HG03280 (cell line): ENCODE measurements around the gene LITAF.
A peak's percentile ranks its signal among the peaks of the same experiment; 100 is the strongest.
"Not testable (repeated sequence)": the region's sequence is repeated elsewhere in the genome, so short reads cannot be mapped to it uniquely, and the experiment has no call there.

Experiments
- ATAC-seq: cut with Tn5 transposase; IDR thresholded peaks from one replicate; pipeline ENCODE4 v1.9.1; 2021; ENCODE audit warnings: mild to moderate bottlenecking, moderate library complexity; ENCODE audit not compliant: unreplicated experiment

The LITAF gene

DNA sequence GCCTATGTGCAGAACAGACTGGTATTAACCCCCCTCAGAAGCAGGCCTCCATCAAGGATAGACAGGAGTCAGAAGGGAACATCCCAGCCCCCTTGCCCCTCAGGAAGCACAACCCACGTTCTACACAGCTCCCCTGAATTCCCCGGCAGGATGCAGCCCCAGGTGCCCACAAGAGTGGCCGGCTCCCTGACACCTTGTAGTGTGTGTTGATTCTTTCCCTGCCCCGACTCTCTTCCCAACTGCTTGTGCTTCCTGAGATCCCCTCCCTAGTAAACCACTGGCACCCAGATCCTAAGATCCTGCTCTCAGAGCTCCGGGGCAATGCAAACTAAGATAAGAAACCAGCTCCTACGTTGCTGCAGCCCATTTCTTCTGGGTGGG lies 34.8 kb upstream of the LITAF start:
- ATAC-seq, result no peak

DNA sequence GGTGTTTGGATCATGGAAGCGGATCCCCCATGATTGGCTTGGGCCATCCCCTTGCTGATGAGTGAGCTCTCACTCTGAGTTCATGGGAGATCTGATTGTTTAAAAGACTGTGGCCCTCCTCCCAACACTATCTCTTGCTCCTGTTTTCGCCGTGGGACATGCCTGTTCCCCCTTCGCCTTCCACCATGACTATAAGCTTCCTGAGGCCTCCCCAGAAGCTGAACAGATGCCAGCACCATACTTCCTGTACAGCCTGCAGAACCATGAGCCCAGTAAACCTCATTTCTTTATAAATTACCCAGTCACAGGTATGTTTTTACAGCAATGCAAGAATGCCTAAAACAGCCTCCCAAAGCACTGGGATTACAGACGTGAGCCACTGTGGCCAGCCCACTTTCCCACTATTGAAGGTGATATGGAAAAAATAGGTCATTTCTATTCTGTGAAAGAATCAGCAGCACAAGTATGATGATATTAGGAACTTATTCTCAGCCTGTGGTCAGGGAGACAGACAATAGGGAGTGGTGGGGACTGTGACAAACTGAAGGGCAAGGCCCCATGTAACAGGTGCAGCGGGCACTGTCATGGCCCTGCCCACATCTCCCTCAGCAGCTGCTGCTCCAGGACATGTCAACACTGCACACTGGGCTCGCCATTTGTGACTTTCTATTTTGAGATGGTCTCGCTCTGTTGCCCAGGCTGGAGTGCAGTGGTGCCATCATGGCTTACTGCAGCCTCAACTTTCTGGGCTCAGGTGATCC lies 33.7 kb upstream of the LITAF start:
- no peak for ATAC-seq

DNA sequence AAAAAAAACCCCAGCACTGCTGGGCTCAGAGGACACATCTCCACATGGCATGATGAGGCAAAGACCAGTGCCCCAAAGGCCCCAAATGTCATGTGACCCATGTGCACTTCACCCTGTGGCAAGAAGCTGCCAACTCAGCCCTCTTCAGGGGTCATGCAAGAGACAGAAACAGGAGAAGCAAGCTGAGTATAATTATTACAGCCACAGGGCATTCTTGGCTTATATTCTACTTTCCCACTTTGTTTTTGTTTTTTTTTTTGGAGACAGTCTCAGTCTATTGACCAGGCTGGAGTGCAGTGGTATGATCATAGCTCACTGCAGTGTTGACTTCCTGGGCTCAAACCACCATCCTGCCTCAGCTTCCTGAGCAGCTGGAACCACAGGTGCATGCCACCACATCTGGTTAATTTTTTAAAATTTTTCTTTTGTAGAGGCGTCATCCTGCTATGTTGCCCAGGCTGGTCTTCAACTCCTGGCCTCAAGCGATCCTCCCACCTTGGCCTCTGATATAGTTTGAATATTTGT lies 32.7 kb upstream of the LITAF start:
- ATAC-seq, result no peak

DNA sequence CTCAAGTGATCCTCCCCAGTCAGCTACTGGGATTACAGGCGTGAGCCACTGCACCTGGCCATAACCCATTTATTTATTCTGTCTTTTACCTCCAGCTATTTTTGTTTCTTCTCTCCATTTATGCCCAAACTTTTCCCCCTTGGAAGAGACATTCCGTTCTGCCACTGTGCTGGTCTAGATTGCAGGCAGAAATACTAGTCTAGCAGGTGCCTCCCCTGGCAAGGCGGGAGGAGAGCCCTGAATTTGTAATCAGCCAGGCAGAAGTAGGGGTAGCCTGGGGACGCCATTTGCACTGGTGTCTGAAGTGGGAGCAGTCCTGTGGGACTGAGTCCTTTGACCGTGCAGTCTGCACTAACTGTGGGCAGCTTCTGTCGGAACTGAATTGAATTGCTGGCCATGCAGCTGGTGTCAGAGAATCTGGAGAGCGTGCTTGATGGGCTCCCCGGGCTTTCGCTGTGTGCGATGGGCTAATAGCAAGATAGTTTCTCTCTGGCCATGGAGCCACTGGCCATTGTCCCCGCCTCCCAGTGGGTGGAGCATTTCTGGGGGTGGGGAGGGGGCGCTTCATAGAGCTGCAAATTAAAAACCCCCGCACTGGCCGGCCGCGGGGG lies 31.5 kb upstream of the LITAF start:
- ATAC-seq, result no peak

DNA sequence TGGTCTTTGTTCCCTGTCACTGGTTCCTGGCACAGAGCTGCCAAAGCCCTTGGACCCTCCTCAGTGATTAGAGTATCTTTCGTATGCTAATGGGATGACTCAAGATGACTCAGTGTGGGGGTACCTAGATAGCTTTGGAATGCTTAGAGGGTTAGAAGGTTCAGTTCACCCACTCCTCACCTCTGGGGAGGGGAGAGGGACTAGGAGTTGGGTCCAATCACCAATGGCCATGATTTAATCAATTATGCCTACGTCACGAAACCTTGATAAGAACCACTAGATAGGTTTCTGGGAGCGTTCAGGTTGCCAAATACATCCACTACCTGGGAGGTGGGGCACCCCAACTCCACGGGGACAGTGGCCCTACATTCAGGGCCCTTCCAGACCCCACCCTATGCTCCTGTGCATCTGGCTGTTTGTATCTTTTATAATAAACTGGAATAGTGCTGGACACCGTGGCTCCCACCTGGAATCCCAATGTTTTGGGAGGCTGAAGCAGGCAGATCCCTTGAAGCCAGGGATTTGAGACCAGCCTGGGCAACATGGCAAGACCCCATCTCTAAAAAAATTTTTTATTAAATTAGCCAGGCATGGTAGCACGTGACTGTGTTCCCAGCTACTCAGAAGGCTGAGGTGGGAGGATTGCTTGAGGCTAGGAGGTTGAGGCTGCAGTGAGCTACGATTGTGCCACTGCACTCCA lies 29.2 kb upstream of the LITAF start:
- ATAC-seq, result no peak

DNA sequence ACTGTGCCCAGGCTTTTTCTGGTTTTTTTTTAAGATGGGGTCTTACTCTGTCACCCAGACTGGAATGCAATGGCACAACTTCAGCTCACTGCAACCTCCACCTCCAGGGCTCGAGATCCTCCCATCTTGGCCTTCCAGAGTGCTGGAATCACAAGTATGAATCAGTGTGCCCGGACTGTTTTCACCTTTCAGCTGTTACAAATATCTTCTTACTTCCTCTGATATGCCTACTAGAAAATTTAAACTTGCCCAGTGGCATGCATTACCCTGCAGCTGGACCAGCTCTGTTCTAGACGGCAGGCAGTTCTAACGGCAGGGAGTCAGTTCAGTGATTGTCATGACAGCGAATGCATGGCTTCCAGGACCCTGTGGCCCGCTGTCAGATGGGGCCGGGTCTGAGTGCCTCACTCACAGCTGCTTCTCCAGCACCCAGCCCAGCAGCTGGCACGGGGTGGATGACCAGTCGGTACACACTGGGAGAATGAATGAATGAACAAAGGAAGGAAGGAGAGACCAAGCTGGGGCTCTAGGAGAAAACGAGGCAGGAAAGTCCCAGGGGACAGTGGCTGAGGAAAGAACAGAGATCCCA lies 28.0 kb upstream of the LITAF start:
- ATAC-seq, result no peak

DNA sequence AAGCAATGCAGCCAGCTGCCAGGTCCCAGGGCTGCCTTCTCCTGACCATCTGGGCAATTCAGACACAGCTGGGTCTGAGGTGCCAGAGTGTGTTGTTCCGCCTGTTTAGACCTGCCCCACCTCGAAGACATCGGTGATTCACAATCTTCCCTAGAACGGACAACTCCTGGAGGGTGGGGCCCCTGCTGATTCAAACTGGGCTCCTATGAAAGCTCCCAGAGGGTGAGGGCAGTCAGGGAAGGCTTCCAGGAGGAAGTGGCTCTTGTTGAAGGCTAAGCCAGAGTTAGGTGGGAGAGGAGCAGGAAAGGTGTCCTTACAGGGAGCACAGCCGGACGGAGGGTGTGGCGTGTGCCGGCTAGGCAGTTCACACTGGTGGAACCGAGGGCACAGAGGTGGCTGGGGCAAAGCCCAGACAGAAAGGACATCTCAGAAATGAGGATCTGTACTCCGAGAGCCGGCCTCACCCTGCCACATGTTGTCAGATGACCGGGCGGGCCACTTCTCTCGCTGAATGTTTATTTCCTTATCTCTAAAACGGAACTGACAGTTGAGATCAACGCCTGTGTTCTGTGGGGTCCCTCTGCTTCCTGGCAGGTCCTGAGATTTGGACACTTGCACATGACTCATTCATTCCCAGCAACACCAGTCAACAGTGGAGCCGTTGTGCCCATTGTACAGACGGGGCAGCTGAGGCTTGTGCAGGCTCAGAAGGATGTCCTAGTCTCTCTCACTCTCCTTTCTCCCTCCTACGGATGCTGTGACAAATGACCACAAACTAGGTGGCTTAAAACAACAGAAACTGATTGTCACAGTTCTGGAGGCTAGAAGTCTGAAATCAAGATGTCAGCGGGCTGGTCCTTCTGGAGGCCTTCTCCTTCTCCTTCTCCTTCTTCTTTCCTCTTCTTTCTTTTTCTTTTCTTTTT lies 26.9 kb upstream of the LITAF start:
- peak; percentile 55 for ATAC-seq

DNA sequence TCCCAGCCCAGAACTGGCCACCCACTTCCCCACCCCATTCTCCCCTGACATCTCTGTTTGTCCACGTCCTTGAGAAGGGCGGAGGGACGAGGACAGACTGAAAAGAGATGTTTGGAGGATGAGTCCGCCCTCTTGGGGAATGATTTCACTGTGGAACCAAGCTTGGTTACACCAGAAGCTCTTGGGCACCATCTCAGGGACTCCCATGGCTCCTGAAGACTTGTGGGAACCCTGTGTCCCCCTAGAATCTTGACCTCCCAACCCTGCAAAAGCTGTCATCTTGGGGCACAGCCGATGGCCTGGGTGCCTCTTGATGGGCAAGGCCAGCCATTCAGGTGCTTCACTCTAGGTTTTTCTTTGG lies 25.9 kb upstream of the LITAF start:
- ATAC-seq, result no peak

DNA sequence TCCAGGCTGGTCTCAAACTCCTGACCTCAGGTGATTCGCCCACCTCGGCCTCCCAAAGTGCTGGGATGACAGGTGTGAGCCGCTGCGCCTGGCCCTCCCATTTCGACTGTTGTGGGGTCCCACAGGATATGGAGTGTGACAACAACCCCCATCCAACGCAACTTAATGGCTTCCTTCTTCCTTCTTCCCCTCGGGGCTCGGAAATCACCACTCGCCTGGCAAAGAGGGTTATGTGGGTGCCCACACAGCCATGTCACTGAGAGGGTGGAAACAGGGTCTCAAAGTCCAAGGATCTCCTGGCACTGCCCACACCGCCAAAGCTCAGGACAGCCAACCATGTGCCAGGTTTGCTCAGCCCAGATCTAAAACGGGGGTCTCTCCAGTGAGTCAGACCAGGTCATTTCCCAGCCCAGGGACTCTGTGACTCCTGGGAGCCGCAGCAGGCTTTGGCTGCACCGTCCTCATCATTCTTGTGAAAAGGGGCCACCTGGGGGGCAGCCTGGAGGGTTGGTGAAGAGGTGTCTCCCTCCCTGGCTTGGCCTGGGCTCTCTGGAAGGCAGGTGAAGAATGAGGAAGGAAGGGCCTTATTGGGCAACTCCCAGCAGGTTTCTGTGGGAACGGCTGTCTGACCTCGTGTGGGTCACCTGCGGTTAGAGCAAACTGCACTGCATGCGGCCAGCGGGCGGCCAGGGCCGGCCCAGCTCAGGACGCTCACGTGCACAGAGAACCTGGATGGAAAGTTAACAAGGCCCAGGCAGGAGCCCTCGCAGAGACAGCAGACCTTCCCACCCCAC lies 25.3 kb upstream of the LITAF start:
- ATAC-seq, result no peak

DNA sequence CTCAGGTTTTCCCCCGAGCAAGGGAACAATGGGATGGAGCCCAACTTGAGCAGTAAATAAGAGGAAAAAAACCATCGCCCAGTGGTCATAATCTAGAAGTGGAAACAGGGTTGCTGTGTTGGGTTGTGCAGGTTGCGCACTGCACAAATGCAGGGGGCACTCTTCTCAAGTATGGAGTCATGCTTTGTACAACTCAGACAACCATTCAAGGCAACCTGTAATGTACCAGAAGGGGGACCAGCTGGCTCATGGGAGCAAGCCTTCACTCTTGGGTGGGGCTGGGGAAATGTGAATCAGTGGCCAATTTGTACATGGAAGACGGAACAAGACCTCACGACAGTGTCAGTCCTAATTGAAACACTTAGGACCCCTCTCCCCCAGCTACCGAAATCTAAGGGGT lies 23.9 kb upstream of the LITAF start:
- ATAC-seq, result no peak

DNA sequence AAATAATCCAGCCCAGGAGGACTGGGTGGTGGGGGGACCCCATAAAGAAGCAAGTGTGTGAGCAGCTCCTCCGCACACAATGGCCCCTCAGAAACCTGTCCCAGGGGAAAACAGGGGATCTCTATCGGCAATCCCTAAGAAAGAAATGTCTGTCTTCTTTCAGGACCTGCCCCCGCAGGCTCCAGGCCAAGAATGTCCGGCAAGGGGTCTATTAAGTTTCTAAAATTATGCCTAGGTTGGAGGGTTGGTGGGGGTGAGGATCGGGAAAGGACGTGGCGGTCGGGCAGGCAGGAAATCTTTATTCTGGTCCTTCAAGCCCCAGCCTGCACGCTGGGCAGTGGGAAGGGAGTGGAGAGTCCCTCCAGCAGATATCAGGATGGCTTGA lies 23.4 kb upstream of the LITAF start:
- ATAC-seq, result no peak

DNA sequence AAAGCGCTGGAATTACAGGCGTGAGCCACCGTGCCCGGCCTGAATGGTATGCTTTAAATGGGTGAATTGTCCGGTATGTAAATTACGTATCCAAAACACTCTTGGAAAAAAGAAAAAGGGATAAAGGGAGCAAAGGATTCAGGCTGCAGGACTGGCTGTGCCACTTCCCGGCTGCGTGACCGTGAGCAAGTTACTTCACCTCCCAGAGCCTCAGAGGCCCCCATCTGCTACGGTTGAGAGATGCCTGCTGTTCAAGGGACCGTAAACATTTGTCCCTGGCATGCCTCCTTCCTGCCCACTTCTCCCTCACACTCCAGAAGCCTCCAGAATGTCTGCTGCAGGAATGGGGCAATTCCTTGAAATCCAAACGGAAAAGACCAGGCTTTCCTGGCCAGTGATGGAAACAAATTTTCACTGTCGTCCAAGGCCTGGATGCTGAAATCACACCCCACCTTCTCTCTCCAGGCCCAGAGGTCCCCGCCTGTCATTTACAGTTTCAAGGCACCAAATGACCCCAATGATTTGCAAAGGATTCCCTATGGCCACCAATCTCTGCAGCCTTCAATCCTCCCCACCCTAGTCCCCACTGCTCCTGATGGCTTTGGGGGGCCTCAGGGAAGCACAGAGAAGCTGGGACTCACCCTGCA lies 22.9 kb upstream of the LITAF start:
- ATAC-seq, result no peak

DNA sequence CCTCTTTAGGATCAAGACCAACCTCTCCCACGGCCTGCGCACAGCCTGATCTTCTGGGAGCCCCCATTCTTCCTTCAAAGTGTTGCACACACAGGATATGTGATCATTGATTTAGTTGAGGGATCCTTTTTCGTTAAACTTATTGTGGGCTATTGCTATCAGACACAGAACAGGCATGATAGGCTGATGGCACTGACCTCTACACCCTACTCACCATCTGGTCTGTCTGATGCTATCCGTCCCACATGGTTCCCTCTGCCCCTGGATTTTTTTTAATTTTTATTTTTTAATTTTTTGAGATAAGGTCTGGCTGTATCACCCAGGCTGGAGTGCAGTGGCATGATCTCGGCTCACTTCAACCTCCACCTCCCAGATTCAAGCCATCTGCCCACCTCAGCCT lies 19.2 kb upstream of the LITAF start:
- ATAC-seq, result no peak

DNA sequence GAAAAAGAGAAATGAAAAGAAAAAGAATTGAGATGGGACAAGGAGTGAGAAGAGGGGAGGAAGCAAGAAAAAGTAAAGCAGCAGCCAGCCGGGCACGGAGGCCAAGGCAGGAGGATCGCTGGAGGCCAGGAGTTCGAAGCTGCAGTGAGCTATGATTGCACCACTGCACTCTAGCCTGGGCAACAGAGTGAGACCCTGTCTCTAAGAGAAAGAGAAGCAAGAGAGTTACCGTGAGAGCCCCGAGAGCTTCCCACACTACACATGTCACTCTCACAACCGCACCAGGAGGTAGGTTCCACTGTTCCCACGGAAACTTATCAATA lies 18.8 kb upstream of the LITAF start:
- no peak for ATAC-seq

DNA sequence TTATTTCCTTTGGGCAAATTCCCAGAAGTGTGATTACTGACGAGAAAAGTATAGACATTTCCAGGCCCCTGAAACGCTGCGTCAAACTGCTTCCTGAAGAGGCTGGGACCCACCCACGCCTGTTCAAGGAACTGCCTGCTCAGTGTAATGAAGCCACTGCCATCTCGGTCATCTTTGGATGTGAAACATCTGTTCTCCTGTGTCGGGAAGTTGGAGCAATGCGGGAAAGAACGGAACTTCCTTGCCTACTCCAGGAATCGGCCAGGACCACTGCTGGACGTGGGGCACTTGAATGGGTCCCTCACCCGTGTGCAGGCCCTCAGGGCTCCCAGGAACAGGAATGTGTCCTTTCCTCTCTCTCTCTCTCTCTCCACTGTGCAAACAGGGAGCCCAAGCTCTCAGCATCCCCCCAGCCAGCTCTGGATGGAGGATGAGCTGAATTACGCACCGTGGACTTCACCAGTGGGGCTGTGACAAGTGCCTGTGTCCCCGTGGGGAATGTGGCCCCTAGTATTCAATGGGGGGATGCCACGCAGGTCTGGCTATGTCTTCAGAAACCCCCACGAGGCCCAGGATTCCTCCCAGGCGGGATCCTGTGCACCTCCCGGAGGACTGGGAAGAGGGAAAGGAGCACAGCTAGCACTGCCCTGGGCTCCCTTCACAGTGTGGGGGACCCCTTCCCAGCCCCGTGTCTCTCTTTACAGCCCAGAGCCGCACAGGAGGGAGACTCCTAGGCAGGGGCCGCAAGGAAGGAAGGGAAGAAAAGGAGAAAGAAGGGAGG lies 18.3 kb upstream of the LITAF start:
- no peak for ATAC-seq

DNA sequence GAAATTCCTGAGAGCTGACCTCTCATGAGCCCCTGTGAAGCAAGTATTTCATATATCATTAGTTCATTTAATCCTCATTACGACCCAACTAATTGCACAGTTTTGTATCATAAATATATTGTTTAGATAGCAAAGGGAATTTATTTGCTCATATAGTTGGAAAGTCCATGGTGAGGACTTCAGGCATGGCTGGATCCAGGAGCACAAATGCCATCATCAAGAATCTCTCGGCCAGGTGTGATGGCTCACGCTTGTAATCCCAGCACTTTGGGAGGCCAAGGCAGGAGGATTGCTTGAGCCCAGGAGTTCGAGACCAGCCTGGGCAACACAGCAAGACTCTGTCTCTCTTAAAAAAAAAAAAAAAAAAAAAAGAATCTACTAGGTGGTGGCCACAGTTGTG lies 17.6 kb upstream of the LITAF start:
- ATAC-seq, result not testable (repeated sequence)

DNA sequence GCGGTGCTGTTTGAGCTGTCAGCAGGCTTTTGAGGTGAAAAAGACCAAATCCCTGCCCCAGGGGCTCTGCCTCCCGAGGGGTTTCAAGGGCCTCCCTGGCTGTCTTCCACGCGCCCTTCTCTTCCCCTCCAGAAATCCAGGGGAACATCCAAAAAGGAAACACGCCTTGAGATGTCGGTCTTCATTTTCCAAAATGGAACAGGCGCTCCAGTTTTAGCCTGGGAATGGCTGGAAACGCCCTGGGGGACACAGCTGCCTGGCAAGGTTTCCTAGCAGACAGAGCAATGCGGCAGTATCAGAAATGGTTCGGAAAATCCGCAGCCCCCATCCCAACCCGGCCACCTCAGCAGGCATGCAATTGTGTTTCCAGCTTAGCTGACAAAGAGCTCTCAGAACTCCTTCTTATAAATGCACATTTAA lies 16.6 kb upstream of the LITAF start:
- no peak for ATAC-seq

DNA sequence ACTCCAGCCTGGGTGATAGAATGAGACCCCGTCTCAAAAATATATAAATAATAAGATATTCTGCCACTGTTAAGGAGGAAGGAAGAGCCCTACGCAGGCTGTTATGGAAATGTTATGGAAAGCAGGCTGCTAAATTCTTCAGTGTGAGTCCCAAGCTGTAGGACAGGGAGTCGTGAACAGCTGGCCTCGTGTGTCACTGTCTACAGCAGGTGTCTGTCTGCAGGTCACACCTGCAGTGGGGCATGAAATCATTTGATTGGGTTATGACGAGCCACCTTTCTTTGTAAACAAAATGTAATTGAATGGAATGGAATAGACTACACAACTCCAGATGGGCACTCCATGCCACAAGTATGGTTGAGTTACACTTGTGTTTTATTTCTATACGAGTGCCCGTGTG lies 15.6 kb upstream of the LITAF start:
- no peak for ATAC-seq

DNA sequence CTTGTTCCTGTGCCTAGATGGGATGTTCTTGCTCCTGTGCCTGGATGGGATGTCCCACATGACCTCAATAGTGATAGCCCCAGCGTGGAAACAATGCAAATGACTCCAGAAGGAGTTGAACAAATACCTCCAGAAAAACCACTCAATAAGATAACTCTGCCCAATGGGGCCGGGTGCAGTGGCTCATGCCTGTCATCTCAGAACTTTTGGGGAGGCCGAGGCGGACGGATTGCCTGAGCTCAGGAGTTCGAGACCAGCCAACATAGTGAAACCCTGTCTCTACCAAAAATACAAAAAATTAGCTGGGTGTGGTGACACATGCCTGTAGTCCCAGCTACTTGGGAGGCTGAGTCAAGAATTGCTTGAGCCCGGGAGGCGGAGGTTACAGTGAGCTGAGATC lies 15.2 kb upstream of the LITAF start:
- no peak for ATAC-seq
